SK-N-SH (cell line): Measurements from ENCODE around the gene PRR36.

Source experiments
- CHD2 ChIP-seq: fragments of 150-350 bp; IDR thresholded peaks from 2 replicates; pipeline ENCODE4 v1.6.1; 2018; ENCODE audit warnings: low read length; ENCODE audit not compliant: partially characterized antibody
- EP300 ChIP-seq, 2 experiments: IDR thresholded peaks; 2 replicates each; pipeline versions ENCODE4 v1.4.0 to v1.6.1; 2012; ENCODE audit warnings: borderline replicate concordance in 1 of 2, low read depth in 1 of 2, low read length in 1 of 2
- EZH2phosphoT487 ChIP-seq: fragments of 200-600 bp; sonication (generic); IDR thresholded peaks from 2 replicates; pipeline ENCODE4 v1.6.1; 2017; ENCODE audit warnings: low read depth, mixed run types, mild to moderate bottlenecking, antibody characterized with exemption, moderate library complexity, borderline replicate concordance
- RAD21 ChIP-seq: IDR thresholded peaks from 2 replicates; pipeline ENCODE4 v1.6.1; 2012; ENCODE audit warnings: mild to moderate bottlenecking, low read length
- RXRA ChIP-seq: IDR thresholded peaks from 2 replicates; pipeline ENCODE4 v1.4.0; 2012; ENCODE audit warnings: low read depth, mild to moderate bottlenecking, borderline replicate concordance
- SMC3 ChIP-seq: IDR thresholded peaks from 2 replicates; pipeline ENCODE4 v1.6.1; 2012; ENCODE audit warnings: low read depth, low read length, improper control_type of control experiment
- YY1 ChIP-seq: IDR thresholded peaks from 2 replicates; pipeline ENCODE4 v1.4.0; 2012; ENCODE audit warnings: low read depth, mild to moderate bottlenecking
- TF ChIP-seq, protein P1 (sequence below): fragments of 200-600 bp; sonication (generic); IDR thresholded peaks from 2 replicates; pipeline ENCODE4 v1.6.1; 2017; ENCODE audit warnings: antibody characterized with exemption, mild to moderate bottlenecking, moderate library complexity

DNA sequence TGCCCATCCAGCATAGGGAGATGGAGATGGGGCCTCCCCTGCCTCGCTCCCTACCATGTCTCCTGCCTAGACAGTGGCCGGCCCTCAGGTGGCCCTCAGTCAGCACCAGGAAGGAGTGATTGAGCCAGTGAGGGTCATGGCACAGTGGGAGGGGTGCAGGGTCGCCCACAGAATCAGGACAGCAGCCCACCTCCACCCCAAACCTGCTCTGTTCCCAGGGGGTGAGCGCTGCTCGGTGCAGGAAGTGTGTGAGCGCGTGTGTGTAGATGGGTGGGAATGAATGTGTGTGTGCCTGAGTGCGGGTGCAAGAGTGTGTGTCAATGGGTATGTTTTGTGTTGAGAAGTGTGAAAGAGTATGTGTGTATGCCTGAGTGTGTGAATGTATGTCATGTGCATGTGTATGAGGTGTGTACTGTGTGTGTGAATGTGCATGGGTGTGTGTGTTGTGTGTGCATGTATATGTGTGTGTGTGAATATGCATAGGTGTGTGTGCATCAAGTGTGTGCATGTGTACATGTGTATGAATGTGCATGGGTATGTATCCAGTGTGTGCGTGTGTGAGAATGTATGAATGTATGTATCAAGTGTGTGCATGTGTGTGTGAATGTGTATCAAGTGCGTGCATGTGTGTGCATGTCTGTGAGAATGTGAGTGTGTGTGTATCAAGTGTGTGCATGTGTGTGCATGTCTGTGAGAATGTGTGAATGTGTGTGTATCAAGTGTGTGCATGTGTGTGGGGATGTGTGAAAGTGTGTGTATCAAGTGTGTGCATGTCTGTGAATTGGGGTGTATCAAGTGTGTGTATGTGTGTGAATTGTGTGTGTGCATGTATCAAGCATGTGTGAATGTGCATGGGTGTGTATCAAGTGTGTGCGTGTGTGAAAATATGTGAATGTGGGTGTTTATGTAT lies 32.2 kb downstream of the PRR36 start:
- TF ChIP-seq EP300 (IDR thresholded peaks at IDR 0.05; ENCODE audit: borderline replicate concordance in 1 of 2, low read depth in 1 of 2, low read length in 1 of 2) (no peak), RXRA (no peak), CHD2 (no peak), EZH2phosphoT487 (no peak), YY1 (no peak), RAD21 (no peak), SMC3 (no peak)
- TF ChIP-seq, protein P1, sequence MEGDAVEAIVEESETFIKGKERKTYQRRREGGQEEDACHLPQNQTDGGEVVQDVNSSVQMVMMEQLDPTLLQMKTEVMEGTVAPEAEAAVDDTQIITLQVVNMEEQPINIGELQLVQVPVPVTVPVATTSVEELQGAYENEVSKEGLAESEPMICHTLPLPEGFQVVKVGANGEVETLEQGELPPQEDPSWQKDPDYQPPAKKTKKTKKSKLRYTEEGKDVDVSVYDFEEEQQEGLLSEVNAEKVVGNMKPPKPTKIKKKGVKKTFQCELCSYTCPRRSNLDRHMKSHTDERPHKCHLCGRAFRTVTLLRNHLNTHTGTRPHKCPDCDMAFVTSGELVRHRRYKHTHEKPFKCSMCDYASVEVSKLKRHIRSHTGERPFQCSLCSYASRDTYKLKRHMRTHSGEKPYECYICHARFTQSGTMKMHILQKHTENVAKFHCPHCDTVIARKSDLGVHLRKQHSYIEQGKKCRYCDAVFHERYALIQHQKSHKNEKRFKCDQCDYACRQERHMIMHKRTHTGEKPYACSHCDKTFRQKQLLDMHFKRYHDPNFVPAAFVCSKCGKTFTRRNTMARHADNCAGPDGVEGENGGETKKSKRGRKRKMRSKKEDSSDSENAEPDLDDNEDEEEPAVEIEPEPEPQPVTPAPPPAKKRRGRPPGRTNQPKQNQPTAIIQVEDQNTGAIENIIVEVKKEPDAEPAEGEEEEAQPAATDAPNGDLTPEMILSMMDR = no peak
